Lower lobe of right lung (tissue), 2 donors: ENCODE data around the gene SLC17A8. TPM values are rescaled to one million over a fixed set of nuclear protein-coding genes. Genes with fewer than 3 reads are reported as not detected.

Experiments
- ATAC-seq, 2 donors: fragments of 200-7000 bp; cut with Tn5 transposase; one replicate each; pipeline ENCODE4 v1.9.1; 2020 to 2022; ENCODE audit warnings: mild to moderate bottlenecking in 2 of 2, moderate library complexity in 2 of 2
- DNase-seq: peaks from one replicate; pipeline ENCODE4 v3.0.0-alpha.2; 2020
- H3K27ac ChIP-seq: fragments of 200-600 bp; one replicate; pipeline ENCODE4 v1.8.0; 2022
- H3K27me3 ChIP-seq: fragments of 200-600 bp; one replicate; pipeline ENCODE4 v1.8.0; 2022; ENCODE audit warnings: low read depth
- H3K36me3 ChIP-seq: fragments of 200-600 bp; one replicate; pipeline ENCODE4 v1.8.0; 2022; ENCODE audit warnings: mild to moderate bottlenecking
- H3K4me1 ChIP-seq: fragments of 200-600 bp; one replicate; pipeline ENCODE4 v1.8.0; 2022
- H3K4me3 ChIP-seq: fragments of 200-600 bp; one replicate; pipeline ENCODE4 v1.8.0; 2022; ENCODE audit warnings: mild to moderate bottlenecking
- H3K9me3 ChIP-seq: fragments of 200-600 bp; one replicate; pipeline ENCODE4 v1.8.0; 2022
- CTCF ChIP-seq: fragments of 200-600 bp; IDR thresholded peaks from one replicate; pipeline ENCODE4 v1.8.0; 2022; ENCODE audit warnings: antibody characterized with exemption, mild to moderate bottlenecking
- intact Hi-C: fragments of 100-400 bp; cut with DNase I; formaldehyde crosslinking; loops from one replicate; pipeline ENCODE4 v1.11.0; 2022
- total RNA-seq: library from RNA; stranded (reverse); fragmentation: NEBNext Ultra II Directional; extraction: Animal tissue kit (Norgen Biotek cat#: 25700); gene quantifications from one replicate; pipeline ENCODE4 v1.2.1, GENCODE V29; 2021
- donor health status: DM: no; HTN: yes; CAD: no; lungs with severe emphysema.

The SLC17A8 gene
- total RNA-seq, 1 donor from 2014 or later, result not detected

- intact Hi-C loops, result no loop called here
- no peaks in the 10 kb centered on the region for H3K36me3 ChIP-seq
- peaks cover 10% of the 10 kb centered on the region for H3K27me3 ChIP-seq
- no peaks in the 10 kb centered on the region for H3K9me3 ChIP-seq
- H3K4me1 ChIP-seq, result no peaks in the 10 kb centered on the region
- ATAC-seq (no peak), DNase-seq (no peak)
- no peak for TF ChIP-seq CTCF
- H3K27ac ChIP-seq, result no peak overlapping the region
- no peak overlapping the region for H3K4me3 ChIP-seq
These were observed 93.9 kb downstream of the SLC17A8 start for GRCh38 chr12:100450735-100451134.

- intact Hi-C loops, result no loop called here
- Histone ChIP-seq H3K27me3 (no peaks in the 10 kb centered on the region), H3K4me3 (no peak overlapping the region), H3K9me3 (no peaks in the 10 kb centered on the region), H3K27ac (no peak overlapping the region), H3K4me1 (no peaks in the 10 kb centered on the region), H3K36me3 (no peaks in the 10 kb centered on the region)
- ATAC-seq, result no peak
- no peak for TF ChIP-seq CTCF
- DNase-seq, result no peak
These were observed 97.1 kb downstream of the SLC17A8 start for GRCh38 chr12:100453951-100454350.

- Histone ChIP-seq H3K36me3 (no peaks in the 10 kb centered on the region), H3K27me3 (peaks cover 5% of the 10 kb centered on the region), H3K9me3 (no peaks in the 10 kb centered on the region), H3K4me1 (no peaks in the 10 kb centered on the region), H3K27ac (no peak overlapping the region), H3K4me3 (no peak overlapping the region)
- no peak for ATAC-seq
- TF ChIP-seq CTCF, result no peak
- intact Hi-C loops, result no loop called here
- DNase-seq, result no peak
These were observed 99.0 kb downstream of the SLC17A8 start for GRCh38 chr12:100455896-100456295.

- DNase-seq, result no peak
- intact Hi-C loops, result no loop called here
- TF ChIP-seq CTCF, result no peak
- Histone ChIP-seq H3K4me3 (no peak overlapping the region), H3K27me3 (peaks cover 5% of the 10 kb centered on the region), H3K9me3 (no peaks in the 10 kb centered on the region), H3K4me1 (no peaks in the 10 kb centered on the region), H3K36me3 (no peaks in the 10 kb centered on the region), H3K27ac (no peak overlapping the region)
- ATAC-seq, result no peak
These were observed 101.3 kb downstream of the SLC17A8 start for GRCh38 chr12:100458191-100458590.

GRCh38 chr12:100460702-100461101, 103.8 kb downstream of the SLC17A8 start:
- H3K27ac ChIP-seq, result no peak overlapping the region
- H3K27me3 ChIP-seq, result peaks cover 5% of the 10 kb centered on the region
- ATAC-seq (no peak), DNase-seq (no peak)
- H3K36me3 ChIP-seq, result no peaks in the 10 kb centered on the region
- no peaks in the 10 kb centered on the region for H3K4me1 ChIP-seq
- H3K4me3 ChIP-seq, result no peak overlapping the region
- H3K9me3 ChIP-seq, result no peaks in the 10 kb centered on the region
- intact Hi-C loops, result no loop called here
- TF ChIP-seq CTCF, result no peak
